ENCODE data around the gene MS4A8. TPM values are rescaled to one million over a fixed set of nuclear protein-coding genes. Genes with fewer than 3 reads are reported as not detected.

MS4A8 gene
- total RNA-seq, 1 donor from 2014 or later = not detected

GRCh38 chr11:60744114-60744513 lies 44.7 kb downstream of the MS4A8 start:
- no peak for DNase-seq (ENCODE audit: extremely low spot score, unreplicated experiment)
- no peak for TF ChIP-seq CTCF (IDR thresholded peaks at IDR 0.05)
- Mint-ChIP-seq H3K9me3 (ENCODE audit: unreplicated experiment) (peaks cover 6% of the 10 kb centered on the region), H3K36me3 (ENCODE audit: unreplicated experiment) (no peaks in the 10 kb centered on the region), H3K27ac (ENCODE audit: unreplicated experiment) (no peak overlapping the region), H3K4me3 (ENCODE audit: unreplicated experiment) (no peak overlapping the region), H3K4me1 (ENCODE audit: unreplicated experiment) (no peaks in the 10 kb centered on the region), H3K27me3 (ENCODE audit: unreplicated experiment) (peaks cover 7% of the 10 kb centered on the region)

GRCh38 chr11:60747359-60747873 lies 48.0 kb downstream of the MS4A8 start:
- Mint-ChIP-seq H3K9me3 (ENCODE audit: unreplicated experiment) (no peaks in the 10 kb centered on the region), H3K4me1 (ENCODE audit: unreplicated experiment) (no peaks in the 10 kb centered on the region), H3K27me3 (ENCODE audit: unreplicated experiment) (peaks cover 11% of the 10 kb centered on the region), H3K4me3 (ENCODE audit: unreplicated experiment) (no peak overlapping the region), H3K36me3 (ENCODE audit: unreplicated experiment) (no peaks in the 10 kb centered on the region), H3K27ac (ENCODE audit: unreplicated experiment) (no peak overlapping the region)
- no peak for TF ChIP-seq CTCF (IDR thresholded peaks at IDR 0.05)
- no peak for DNase-seq (ENCODE audit: extremely low spot score, unreplicated experiment)

- Mint-ChIP-seq H3K36me3 (ENCODE audit: unreplicated experiment) (no peaks in the 10 kb centered on the region), H3K9me3 (ENCODE audit: unreplicated experiment) (no peaks in the 10 kb centered on the region), H3K27me3 (ENCODE audit: unreplicated experiment) (peaks cover 14% of the 10 kb centered on the region), H3K4me3 (ENCODE audit: unreplicated experiment) (no peak overlapping the region), H3K4me1 (ENCODE audit: unreplicated experiment) (no peaks in the 10 kb centered on the region), H3K27ac (ENCODE audit: unreplicated experiment) (no peak overlapping the region)
- no peak for TF ChIP-seq CTCF (IDR thresholded peaks at IDR 0.05)
- no peak for DNase-seq (ENCODE audit: extremely low spot score, unreplicated experiment)
Observed at GRCh38 chr11:60748225-60748624, 48.8 kb downstream of the MS4A8 start.

GRCh38 chr11:60748821-60749220 lies 49.4 kb downstream of the MS4A8 start:
- Mint-ChIP-seq H3K27me3 (ENCODE audit: unreplicated experiment) (peaks cover 14% of the 10 kb centered on the region), H3K4me3 (ENCODE audit: unreplicated experiment) (no peak overlapping the region)
- no peak for TF ChIP-seq CTCF (IDR thresholded peaks at IDR 0.05)

GRCh38 chr11:60750911-60751310 lies 51.5 kb downstream of the MS4A8 start:
- no peaks in the 10 kb centered on the region for H3K9me3 Mint-ChIP-seq (ENCODE audit: unreplicated experiment)
- DNase-seq (ENCODE audit: extremely low spot score, unreplicated experiment) = no peak

More at GRCh38 chr11:60748821-60749220, 49.4 kb downstream of the MS4A8 start:
- no peaks in the 10 kb centered on the region for H3K9me3 Mint-ChIP-seq (ENCODE audit: unreplicated experiment)
- no peak overlapping the region for H3K27ac Mint-ChIP-seq (ENCODE audit: unreplicated experiment)
- DNase-seq (ENCODE audit: extremely low spot score, unreplicated experiment) = no peak
- no peaks in the 10 kb centered on the region for H3K36me3 Mint-ChIP-seq (ENCODE audit: unreplicated experiment)
- no peaks in the 10 kb centered on the region for H3K4me1 Mint-ChIP-seq (ENCODE audit: unreplicated experiment)

More at GRCh38 chr11:60750911-60751310, 51.5 kb downstream of the MS4A8 start:
- Mint-ChIP-seq H3K36me3 (ENCODE audit: unreplicated experiment) (no peaks in the 10 kb centered on the region), H3K4me3 (ENCODE audit: unreplicated experiment) (no peak overlapping the region), H3K27me3 (ENCODE audit: unreplicated experiment) (peaks cover 8% of the 10 kb centered on the region), H3K27ac (ENCODE audit: unreplicated experiment) (no peak overlapping the region), H3K4me1 (ENCODE audit: unreplicated experiment) (no peaks in the 10 kb centered on the region)
- no peak for TF ChIP-seq CTCF (IDR thresholded peaks at IDR 0.05)

Data from osteocyte (in vitro differentiated cells).